ENCODE measurements around the gene ETFB. TPM values are rescaled to one million over a fixed set of nuclear protein-coding genes. Genes with fewer than 3 reads are reported as not detected.

The ETFB gene
- total and polyA plus RNA-seq, 9 of the 15 experiments (the other 6 are each of a cell fraction or from before 2014, with no cell fraction given): 18.1 to 143 (median 96.1) TPM

DNA sequence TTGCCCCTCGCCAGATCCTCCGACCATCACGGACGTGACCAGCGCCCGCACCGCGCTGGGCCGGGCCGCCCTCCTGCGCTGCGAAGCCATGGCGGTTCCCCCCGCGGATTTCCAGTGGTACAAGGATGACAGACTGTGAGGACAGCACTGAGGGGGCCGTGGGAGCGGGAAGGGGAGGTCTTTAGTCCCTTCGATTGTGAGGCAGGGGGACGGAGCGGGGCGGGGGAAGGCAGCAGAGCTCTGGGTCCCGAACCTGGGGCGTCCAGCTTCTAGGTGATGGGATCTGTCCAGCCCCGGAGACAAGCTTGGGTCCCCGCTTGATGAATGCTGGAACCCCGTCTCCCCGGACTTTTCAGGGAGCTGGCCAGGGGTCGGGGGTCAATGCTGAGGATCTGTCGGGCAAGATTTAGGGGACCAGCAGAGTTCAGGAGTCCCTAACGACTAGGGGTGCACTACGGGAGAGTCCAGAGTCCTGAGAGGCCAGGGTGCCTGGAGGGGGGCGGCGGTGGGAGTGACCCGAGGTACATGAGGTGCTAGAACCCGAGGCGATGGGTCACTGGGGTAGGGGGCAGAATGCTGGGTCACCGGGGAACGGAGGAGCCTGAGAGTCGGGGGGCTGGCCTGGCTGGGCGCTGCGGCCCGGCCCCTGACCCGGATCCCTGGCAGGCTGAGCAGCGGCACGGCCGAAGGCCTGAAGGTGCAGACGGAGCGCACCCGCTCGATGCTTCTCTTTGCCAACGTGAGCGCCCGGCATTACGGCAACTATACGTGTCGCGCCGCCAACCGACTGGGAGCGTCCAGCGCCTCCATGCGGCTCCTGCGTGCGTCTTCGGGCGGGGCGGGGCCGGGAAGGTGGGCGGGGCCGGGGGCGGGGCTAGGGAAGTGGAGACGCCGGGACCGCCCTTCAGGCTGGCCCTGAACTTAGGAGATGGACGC lies 38.9 kb downstream of the ETFB start (continued):
- TF ChIP-seq BRF1 (IDR thresholded peaks at IDR 0.05; ENCODE audit: borderline replicate concordance, extremely low read depth, insufficient read length) (no peak), ZBTB17 (CRISPR knock-in tag; IDR thresholded peaks at IDR 0.05) (no peak), XRCC4 (IDR thresholded peaks at IDR 0.05; ENCODE audit: extremely low read depth, insufficient read depth, insufficient read length) (no peak), KAT8 (IDR thresholded peaks at IDR 0.05; ENCODE audit: low read depth) (no peak), CSDE1 (IDR thresholded peaks at IDR 0.05) (no peak), ZNF444 (CRISPR knock-in tag; IDR thresholded peaks at IDR 0.05) (no peak), NCOA1 (IDR thresholded peaks at IDR 0.05; ENCODE audit: low read depth) (no peak), FOXP4 (CRISPR knock-in tag; IDR thresholded peaks at IDR 0.05; ENCODE audit: borderline replicate concordance) (no peak), ATF1 (CRISPR knock-in tag; IDR thresholded peaks at IDR 0.05) (no peak), ATF1 (tag; IDR thresholded peaks at IDR 0.05) (peak; percentile 61), ZNF134 (CRISPR knock-in tag; conservative IDR thresholded peaks at IDR 0.05) (no peak), ZNF511 (CRISPR knock-in tag; IDR thresholded peaks at IDR 0.05) (no peak)
- TF ChIP-seq, protein P1, sequence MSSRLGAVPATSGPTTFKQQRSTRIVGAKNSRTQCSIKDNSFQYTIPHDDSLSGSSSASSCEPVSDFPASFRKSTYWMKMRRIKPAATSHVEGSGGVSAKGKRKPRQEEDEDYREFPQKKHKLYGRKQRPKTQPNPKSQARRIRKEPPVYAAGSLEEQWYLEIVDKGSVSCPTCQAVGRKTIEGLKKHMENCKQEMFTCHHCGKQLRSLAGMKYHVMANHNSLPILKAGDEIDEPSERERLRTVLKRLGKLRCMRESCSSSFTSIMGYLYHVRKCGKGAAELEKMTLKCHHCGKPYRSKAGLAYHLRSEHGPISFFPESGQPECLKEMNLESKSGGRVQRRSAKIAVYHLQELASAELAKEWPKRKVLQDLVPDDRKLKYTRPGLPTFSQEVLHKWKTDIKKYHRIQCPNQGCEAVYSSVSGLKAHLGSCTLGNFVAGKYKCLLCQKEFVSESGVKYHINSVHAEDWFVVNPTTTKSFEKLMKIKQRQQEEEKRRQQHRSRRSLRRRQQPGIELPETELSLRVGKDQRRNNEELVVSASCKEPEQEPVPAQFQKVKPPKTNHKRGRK (tag; IDR thresholded peaks at IDR 0.05): no peak
- TF ChIP-seq, protein P2, sequence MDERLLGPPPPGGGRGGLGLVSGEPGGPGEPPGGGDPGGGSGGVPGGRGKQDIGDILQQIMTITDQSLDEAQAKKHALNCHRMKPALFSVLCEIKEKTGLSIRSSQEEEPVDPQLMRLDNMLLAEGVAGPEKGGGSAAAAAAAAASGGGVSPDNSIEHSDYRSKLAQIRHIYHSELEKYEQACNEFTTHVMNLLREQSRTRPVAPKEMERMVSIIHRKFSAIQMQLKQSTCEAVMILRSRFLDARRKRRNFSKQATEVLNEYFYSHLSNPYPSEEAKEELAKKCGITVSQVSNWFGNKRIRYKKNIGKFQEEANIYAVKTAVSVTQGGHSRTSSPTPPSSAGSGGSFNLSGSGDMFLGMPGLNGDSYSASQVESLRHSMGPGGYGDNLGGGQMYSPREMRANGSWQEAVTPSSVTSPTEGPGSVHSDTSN (CRISPR knock-in tag; IDR thresholded peaks at IDR 0.05; ENCODE audit: low read depth): no peak
- TF ChIP-seq, protein P2 (tag; conservative IDR thresholded peaks at IDR 0.05; ENCODE audit: low read depth): no peak
- TF ChIP-seq, protein P3, sequence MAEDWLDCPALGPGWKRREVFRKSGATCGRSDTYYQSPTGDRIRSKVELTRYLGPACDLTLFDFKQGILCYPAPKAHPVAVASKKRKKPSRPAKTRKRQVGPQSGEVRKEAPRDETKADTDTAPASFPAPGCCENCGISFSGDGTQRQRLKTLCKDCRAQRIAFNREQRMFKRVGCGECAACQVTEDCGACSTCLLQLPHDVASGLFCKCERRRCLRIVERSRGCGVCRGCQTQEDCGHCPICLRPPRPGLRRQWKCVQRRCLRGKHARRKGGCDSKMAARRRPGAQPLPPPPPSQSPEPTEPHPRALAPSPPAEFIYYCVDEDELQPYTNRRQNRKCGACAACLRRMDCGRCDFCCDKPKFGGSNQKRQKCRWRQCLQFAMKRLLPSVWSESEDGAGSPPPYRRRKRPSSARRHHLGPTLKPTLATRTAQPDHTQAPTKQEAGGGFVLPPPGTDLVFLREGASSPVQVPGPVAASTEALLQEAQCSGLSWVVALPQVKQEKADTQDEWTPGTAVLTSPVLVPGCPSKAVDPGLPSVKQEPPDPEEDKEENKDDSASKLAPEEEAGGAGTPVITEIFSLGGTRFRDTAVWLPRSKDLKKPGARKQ (CRISPR knock-in tag; IDR thresholded peaks at IDR 0.05): no peak
- TF ChIP-seq, protein P4, sequence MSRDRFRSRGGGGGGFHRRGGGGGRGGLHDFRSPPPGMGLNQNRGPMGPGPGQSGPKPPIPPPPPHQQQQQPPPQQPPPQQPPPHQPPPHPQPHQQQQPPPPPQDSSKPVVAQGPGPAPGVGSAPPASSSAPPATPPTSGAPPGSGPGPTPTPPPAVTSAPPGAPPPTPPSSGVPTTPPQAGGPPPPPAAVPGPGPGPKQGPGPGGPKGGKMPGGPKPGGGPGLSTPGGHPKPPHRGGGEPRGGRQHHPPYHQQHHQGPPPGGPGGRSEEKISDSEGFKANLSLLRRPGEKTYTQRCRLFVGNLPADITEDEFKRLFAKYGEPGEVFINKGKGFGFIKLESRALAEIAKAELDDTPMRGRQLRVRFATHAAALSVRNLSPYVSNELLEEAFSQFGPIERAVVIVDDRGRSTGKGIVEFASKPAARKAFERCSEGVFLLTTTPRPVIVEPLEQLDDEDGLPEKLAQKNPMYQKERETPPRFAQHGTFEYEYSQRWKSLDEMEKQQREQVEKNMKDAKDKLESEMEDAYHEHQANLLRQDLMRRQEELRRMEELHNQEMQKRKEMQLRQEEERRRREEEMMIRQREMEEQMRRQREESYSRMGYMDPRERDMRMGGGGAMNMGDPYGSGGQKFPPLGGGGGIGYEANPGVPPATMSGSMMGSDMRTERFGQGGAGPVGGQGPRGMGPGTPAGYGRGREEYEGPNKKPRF (IDR thresholded peaks at IDR 0.05; ENCODE audit: low read depth, low read length): no peak

All from K562 (cell line).